ENCODE results near the gene OLFM2.

The OLFM2 gene

GRCh38 chr19:9865732-9866501, 70.4 kb downstream of the OLFM2 start:
- H3K27me3 Mint-ChIP-seq, result peaks cover 21% of the 10 kb centered on the region
- no peaks in the 10 kb centered on the region for H3K36me3 Mint-ChIP-seq
- no peak for ATAC-seq
- H3K9me3 Mint-ChIP-seq, result no peaks in the 10 kb centered on the region
- no peaks in the 10 kb centered on the region for H3K4me1 Mint-ChIP-seq
- H3K4me3 Mint-ChIP-seq, result no peak overlapping the region
- H3K27ac Mint-ChIP-seq, result no peak overlapping the region

- no peak for ATAC-seq
- H3K27me3 Mint-ChIP-seq, result peaks cover 29% of the 10 kb centered on the region
- H3K27ac Mint-ChIP-seq, result no peak overlapping the region
- no peaks in the 10 kb centered on the region for H3K36me3 Mint-ChIP-seq
- H3K4me1 Mint-ChIP-seq, result no peaks in the 10 kb centered on the region
- no peaks in the 10 kb centered on the region for H3K9me3 Mint-ChIP-seq
- no peak overlapping the region for H3K4me3 Mint-ChIP-seq
Observed at GRCh38 chr19:9863759-9864158, 72.6 kb downstream of the OLFM2 start.

DNA sequence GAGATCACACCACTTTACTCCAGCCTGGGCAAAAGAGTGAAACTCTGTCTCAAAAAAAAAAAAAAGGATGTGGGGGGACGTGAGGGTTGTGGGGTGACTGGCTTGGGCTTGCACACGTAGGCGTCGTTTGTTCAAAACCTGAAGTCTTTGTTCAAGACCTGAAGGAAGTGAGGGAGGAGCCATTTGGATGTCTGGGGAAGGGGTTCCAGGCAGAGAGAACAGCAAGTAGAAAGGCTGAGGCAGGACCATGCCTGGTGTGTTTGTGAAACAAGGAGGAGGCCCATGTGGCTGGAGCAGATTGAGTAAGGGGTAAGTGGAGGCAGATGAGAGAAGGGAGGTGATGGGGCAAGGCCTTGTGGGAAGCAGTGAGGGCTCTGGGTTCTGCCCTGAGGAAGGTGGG, 73.4 kb downstream of the OLFM2 start:
- Mint-ChIP-seq H3K27ac (no peak overlapping the region), H3K4me1 (peaks cover 6% of the 10 kb centered on the region), H3K36me3 (no peaks in the 10 kb centered on the region), H3K9me3 (no peaks in the 10 kb centered on the region), H3K4me3 (no peak overlapping the region), H3K27me3 (peaks cover 29% of the 10 kb centered on the region)
- no peak for ATAC-seq

DNA sequence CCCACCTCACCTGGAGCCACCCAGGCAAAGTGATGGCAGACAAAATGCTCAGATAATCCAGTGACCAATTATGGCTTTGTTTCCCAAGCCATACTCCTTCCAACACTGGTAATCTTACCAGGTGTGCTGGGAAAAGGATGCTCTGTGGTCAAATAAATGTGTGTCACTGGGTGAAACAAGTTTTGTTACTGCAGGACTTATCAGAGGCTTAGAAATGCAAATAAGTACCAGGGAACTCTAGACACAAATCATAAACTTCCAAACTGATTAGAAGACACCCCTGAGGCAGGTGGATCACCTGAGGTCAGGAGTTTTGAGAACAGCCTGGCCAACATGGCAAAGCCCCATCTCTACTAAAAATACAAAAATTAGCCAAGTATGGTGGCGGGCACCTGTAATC, 74.8 kb downstream of the OLFM2 start:
- peaks cover 29% of the 10 kb centered on the region for H3K27me3 Mint-ChIP-seq
- peaks cover 21% of the 10 kb centered on the region for H3K4me1 Mint-ChIP-seq
- no peak for ATAC-seq
- no peaks in the 10 kb centered on the region for H3K36me3 Mint-ChIP-seq
- no peak overlapping the region for H3K4me3 Mint-ChIP-seq
- H3K9me3 Mint-ChIP-seq, result no peaks in the 10 kb centered on the region
- H3K27ac Mint-ChIP-seq, result no peak overlapping the region

GRCh38 chr19:9860407-9860806, 75.9 kb downstream of the OLFM2 start:
- no peak for ATAC-seq
- Mint-ChIP-seq H3K4me3 (no peak overlapping the region), H3K27ac (no peak overlapping the region), H3K4me1 (peaks cover 22% of the 10 kb centered on the region), H3K9me3 (no peaks in the 10 kb centered on the region), H3K36me3 (no peaks in the 10 kb centered on the region), H3K27me3 (peaks cover 29% of the 10 kb centered on the region)

DNA sequence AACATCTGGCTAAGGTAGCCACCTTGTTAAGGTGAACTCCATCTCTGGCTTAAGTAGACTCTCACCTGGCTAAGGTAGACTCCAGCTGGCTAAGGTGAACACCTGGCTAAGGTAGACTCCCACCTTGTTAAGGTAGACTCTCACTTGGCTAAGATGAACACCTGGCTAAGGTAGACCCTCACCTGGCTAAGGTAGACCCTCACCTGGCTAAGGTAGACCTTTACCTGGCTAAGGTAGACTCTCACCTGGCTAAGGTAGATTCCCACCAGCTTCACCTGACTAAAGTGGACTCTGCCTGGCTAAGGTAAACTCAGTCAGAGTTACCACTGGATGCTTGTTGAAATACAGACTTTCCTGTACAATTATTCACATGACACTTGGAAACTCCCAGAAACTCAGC, 77.5 kb downstream of the OLFM2 start:
- Mint-ChIP-seq H3K36me3 (peaks cover 6% of the 10 kb centered on the region), H3K9me3 (peaks cover 3% of the 10 kb centered on the region), H3K27ac (no peak overlapping the region), H3K4me1 (peaks cover 22% of the 10 kb centered on the region), H3K4me3 (no peak overlapping the region), H3K27me3 (peaks cover 22% of the 10 kb centered on the region)
- no peak for ATAC-seq

GRCh38 chr19:9857920-9858746, 78.2 kb downstream of the OLFM2 start:
- Mint-ChIP-seq H3K4me3 (no peak overlapping the region), H3K9me3 (peaks cover 4% of the 10 kb centered on the region), H3K27me3 (peaks cover 22% of the 10 kb centered on the region), H3K36me3 (peaks cover 11% of the 10 kb centered on the region), H3K27ac (no peak overlapping the region), H3K4me1 (peaks cover 22% of the 10 kb centered on the region)
- peak; percentile 53 for ATAC-seq

DNA sequence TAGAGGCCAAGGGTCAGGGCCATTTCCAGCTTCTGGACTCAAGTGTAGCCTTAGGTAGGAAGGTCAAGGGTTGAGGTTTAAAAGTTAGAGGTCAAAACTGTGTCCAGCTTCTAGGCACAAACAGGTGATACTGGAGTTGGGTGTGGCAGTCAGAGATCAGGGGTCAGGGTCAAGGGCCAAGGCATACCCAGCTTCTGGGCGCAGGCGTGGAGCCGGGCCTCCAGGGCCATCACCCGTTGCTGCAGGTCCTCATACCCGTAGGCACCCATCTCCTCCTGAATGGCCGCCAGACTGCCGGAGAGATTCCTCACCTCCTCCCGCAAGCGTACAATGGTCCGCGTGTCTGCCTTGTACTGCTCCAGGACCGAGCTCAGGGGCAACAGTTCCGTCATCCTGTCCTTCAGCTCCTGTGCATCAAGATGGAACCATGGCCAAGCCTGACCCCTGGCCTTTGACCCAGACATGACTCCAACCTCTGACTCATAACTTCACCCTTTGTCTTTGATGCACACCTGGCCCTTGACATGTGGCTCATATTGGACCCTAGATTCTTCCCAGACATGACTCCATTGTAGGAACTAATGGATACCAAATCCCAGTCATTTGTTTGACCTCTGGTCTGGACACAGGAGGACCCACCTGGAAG, 79.1 kb downstream of the OLFM2 start:
- H3K4me3 Mint-ChIP-seq, result no peak overlapping the region
- H3K27me3 Mint-ChIP-seq, result peaks cover 21% of the 10 kb centered on the region
- ATAC-seq, result no peak

GRCh38 chr19:9856609-9857008, 79.7 kb downstream of the OLFM2 start:
- ATAC-seq, result no peak
- H3K36me3 Mint-ChIP-seq, result peaks cover 22% of the 10 kb centered on the region
- peaks cover 4% of the 10 kb centered on the region for H3K9me3 Mint-ChIP-seq
- H3K27me3 Mint-ChIP-seq, result peaks cover 15% of the 10 kb centered on the region
- H3K4me1 Mint-ChIP-seq, result peaks cover 22% of the 10 kb centered on the region
- H3K4me3 Mint-ChIP-seq, result no peak overlapping the region
- no peak overlapping the region for H3K27ac Mint-ChIP-seq

More for the DNA sequence above, 79.1 kb downstream of the OLFM2 start:
- Mint-ChIP-seq H3K27ac (no peak overlapping the region), H3K36me3 (peaks cover 18% of the 10 kb centered on the region), H3K9me3 (peaks cover 4% of the 10 kb centered on the region), H3K4me1 (peaks cover 22% of the 10 kb centered on the region)

- Mint-ChIP-seq H3K27me3 (peaks cover 4% of the 10 kb centered on the region), H3K27ac (no peak overlapping the region), H3K9me3 (peaks cover 4% of the 10 kb centered on the region), H3K4me3 (no peak overlapping the region), H3K4me1 (peaks cover 22% of the 10 kb centered on the region), H3K36me3 (peaks cover 22% of the 10 kb centered on the region)
- no peak for ATAC-seq
Observed at GRCh38 chr19:9854282-9854846, 82.0 kb downstream of the OLFM2 start.

- H3K36me3 Mint-ChIP-seq, result peaks cover 38% of the 10 kb centered on the region
- ATAC-seq, result no peak
- H3K27ac Mint-ChIP-seq, result no peak overlapping the region
- H3K27me3 Mint-ChIP-seq, result no peaks in the 10 kb centered on the region
- peaks cover 10% of the 10 kb centered on the region for H3K4me1 Mint-ChIP-seq
- no peak overlapping the region for H3K4me3 Mint-ChIP-seq
- H3K9me3 Mint-ChIP-seq, result peaks cover 4% of the 10 kb centered on the region
Observed at GRCh38 chr19:9850235-9850959, 85.9 kb downstream of the OLFM2 start.

- Mint-ChIP-seq H3K9me3 (peaks cover 4% of the 10 kb centered on the region), H3K4me3 (no peak overlapping the region), H3K27ac (no peak overlapping the region), H3K27me3 (no peaks in the 10 kb centered on the region), H3K36me3 (peaks cover 44% of the 10 kb centered on the region), H3K4me1 (peaks cover 16% of the 10 kb centered on the region)
- ATAC-seq, result no peak
Observed at GRCh38 chr19:9849791-9850190, 86.5 kb downstream of the OLFM2 start.

GRCh38 chr19:9848762-9849161, 87.6 kb downstream of the OLFM2 start:
- Mint-ChIP-seq H3K27ac (no peak overlapping the region), H3K4me1 (peaks cover 18% of the 10 kb centered on the region), H3K9me3 (peaks cover 1% of the 10 kb centered on the region), H3K36me3 (peaks cover 48% of the 10 kb centered on the region), H3K4me3 (no peak overlapping the region), H3K27me3 (no peaks in the 10 kb centered on the region)
- ATAC-seq, result no peak

DNA sequence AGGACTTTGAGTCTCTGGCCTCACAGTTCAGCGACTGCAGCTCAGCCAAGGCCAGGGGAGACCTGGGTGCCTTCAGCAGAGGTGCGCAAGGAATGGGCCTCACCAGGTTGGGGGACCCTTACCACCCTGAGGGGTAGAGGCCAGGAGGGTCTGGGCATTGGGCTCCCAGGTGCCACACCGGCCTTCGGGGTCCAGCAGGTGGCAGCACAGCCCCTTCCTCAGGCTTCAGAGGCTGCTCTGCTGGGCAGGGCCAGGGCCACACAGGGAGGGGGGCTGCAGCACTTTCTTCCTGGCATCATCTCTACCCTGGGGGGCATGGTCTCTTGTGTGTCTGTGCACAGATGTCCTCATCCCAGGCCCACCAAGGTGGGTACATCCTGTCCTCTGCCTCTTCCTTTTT, 88.3 kb downstream of the OLFM2 start:
- Mint-ChIP-seq H3K27me3 (no peaks in the 10 kb centered on the region), H3K4me1 (peaks cover 18% of the 10 kb centered on the region), H3K36me3 (peaks cover 51% of the 10 kb centered on the region), H3K27ac (no peak overlapping the region), H3K4me3 (no peak overlapping the region), H3K9me3 (no peaks in the 10 kb centered on the region)
- ATAC-seq, result peak; percentile 28
